KMS-11 (cell line): ENCODE measurements around the gene EPHB3.
"Not testable (repeated sequence)": the region's sequence is repeated elsewhere in the genome, so short reads cannot be mapped to it uniquely, and the experiment has no call there.

Experiments used
- H2AFZ ChIP-seq: fragments of 200-600 bp; sonication (generic); 2 replicates; pipeline ENCODE4 v1.6.1; 2016; ENCODE audit warnings: antibody characterized with exemption, mixed run types, low read depth
- H3K27ac ChIP-seq: fragments of 200-600 bp; sonication (generic); 2 replicates; pipeline ENCODE4 v1.6.1; 2016; ENCODE audit warnings: mild to moderate bottlenecking, mixed run types
- H3K27me3 ChIP-seq: fragments of 200-600 bp; sonication (generic); 2 replicates; pipeline ENCODE4 v1.6.1; 2017; ENCODE audit warnings: mild to moderate bottlenecking, low read depth, mixed run types, moderate library complexity; ENCODE audit not compliant: insufficient read depth
- H3K36me3 ChIP-seq: fragments of 200-600 bp; sonication (generic); 2 replicates; pipeline ENCODE4 v1.6.1; 2017; ENCODE audit warnings: mild to moderate bottlenecking, mixed run types; ENCODE audit not compliant: insufficient read depth
- H3K4me1 ChIP-seq: fragments of 200-600 bp; sonication (generic); 2 replicates; pipeline ENCODE4 v1.6.1; 2016; ENCODE audit warnings: mild to moderate bottlenecking, low read depth, mixed run types; ENCODE audit not compliant: poor library complexity, severe bottlenecking
- H3K4me2 ChIP-seq: fragments of 200-600 bp; sonication (generic); 2 replicates; pipeline ENCODE4 v1.7.0; 2016; ENCODE audit warnings: mild to moderate bottlenecking, mixed run types
- H3K4me3 ChIP-seq: fragments of 200-600 bp; sonication (generic); IDR thresholded peaks from 2 replicates; pipeline ENCODE4 v1.6.1; 2017; ENCODE audit warnings: low read depth, low read length, mixed read lengths; ENCODE audit not compliant: insufficient read depth
- H3K79me2 ChIP-seq: fragments of 200-600 bp; sonication (generic); 2 replicates; pipeline ENCODE4 v1.6.1; 2016; ENCODE audit warnings: low read depth, mixed run types; ENCODE audit not compliant: insufficient read depth
- H3K9ac ChIP-seq: fragments of 200-600 bp; sonication (generic); 2 replicates; pipeline ENCODE4 v1.6.1; 2016; ENCODE audit warnings: mild to moderate bottlenecking, mixed run types
- H4K20me1 ChIP-seq: fragments of 200-600 bp; sonication (generic); 2 replicates; pipeline ENCODE4 v1.6.1; 2016; ENCODE audit warnings: mild to moderate bottlenecking, mixed run types; ENCODE audit not compliant: insufficient read depth
- TF ChIP-seq, protein P1 (sequence below): fragments of 200-600 bp; sonication (generic); conservative IDR thresholded peaks from 2 replicates; pipeline ENCODE4 v1.6.1; 2017; ENCODE audit warnings: low read depth, mild to moderate bottlenecking, antibody characterized with exemption, low read length, moderate library complexity, mixed read lengths

Gene EPHB3

GRCh38 chr3:184611607-184612281 lies 50.2 kb downstream of the EPHB3 start:
- H3K4me2 ChIP-seq = no peak overlapping the region
- H3K36me3 ChIP-seq = no peaks in the 10 kb centered on the region
- H3K27ac ChIP-seq = no peak overlapping the region
- no peak overlapping the region for H3K4me3 ChIP-seq
- H3K27me3 ChIP-seq = no peaks in the 10 kb centered on the region
- H3K79me2 ChIP-seq = no peaks in the 10 kb centered on the region
- H3K9ac ChIP-seq = no peak overlapping the region
- TF ChIP-seq, protein P1, sequence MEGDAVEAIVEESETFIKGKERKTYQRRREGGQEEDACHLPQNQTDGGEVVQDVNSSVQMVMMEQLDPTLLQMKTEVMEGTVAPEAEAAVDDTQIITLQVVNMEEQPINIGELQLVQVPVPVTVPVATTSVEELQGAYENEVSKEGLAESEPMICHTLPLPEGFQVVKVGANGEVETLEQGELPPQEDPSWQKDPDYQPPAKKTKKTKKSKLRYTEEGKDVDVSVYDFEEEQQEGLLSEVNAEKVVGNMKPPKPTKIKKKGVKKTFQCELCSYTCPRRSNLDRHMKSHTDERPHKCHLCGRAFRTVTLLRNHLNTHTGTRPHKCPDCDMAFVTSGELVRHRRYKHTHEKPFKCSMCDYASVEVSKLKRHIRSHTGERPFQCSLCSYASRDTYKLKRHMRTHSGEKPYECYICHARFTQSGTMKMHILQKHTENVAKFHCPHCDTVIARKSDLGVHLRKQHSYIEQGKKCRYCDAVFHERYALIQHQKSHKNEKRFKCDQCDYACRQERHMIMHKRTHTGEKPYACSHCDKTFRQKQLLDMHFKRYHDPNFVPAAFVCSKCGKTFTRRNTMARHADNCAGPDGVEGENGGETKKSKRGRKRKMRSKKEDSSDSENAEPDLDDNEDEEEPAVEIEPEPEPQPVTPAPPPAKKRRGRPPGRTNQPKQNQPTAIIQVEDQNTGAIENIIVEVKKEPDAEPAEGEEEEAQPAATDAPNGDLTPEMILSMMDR = no peak
- no peaks in the 10 kb centered on the region for H3K4me1 ChIP-seq
- H4K20me1 ChIP-seq = no peaks in the 10 kb centered on the region
- no peak overlapping the region for H2AFZ ChIP-seq

GRCh38 chr3:184615396-184615795 lies 53.8 kb downstream of the EPHB3 start:
- Histone ChIP-seq H3K27me3 (no peaks in the 10 kb centered on the region), H2AFZ (no peak overlapping the region), H3K4me3 (no peak overlapping the region), H3K4me1 (no peaks in the 10 kb centered on the region), H3K4me2 (no peak overlapping the region), H4K20me1 (no peaks in the 10 kb centered on the region), H3K27ac (no peak overlapping the region), H3K9ac (no peak overlapping the region), H3K36me3 (no peaks in the 10 kb centered on the region), H3K79me2 (no peaks in the 10 kb centered on the region)
- TF ChIP-seq, protein P1 = no peak

DNA sequence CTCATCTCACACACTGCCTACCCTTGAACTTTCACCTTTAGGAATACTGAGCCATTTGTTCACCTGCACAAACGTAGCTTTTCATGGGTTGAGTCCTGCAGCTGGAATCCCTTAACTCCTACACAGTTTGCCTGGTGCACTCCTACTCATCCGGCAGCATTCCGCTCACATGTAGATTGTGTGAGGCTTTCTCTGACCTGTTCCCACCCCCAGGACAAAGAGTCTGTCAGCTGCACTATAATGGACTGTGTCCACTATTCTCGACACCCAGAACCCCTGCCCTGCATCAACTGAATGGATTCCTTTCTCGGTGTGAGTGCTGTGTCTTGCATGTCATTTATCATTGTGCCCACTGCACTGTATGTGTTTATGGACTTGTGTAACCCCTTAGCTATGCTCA lies 54.9 kb downstream of the EPHB3 start:
- no peaks in the 10 kb centered on the region for H3K36me3 ChIP-seq
- H4K20me1 ChIP-seq = no peaks in the 10 kb centered on the region
- TF ChIP-seq, protein P1 = no peak
- H3K79me2 ChIP-seq = no peaks in the 10 kb centered on the region
- H3K27ac ChIP-seq = no peak overlapping the region
- H3K4me1 ChIP-seq = no peaks in the 10 kb centered on the region
- no peak overlapping the region for H3K4me3 ChIP-seq
- H3K9ac ChIP-seq = no peak overlapping the region
- H3K27me3 ChIP-seq = no peaks in the 10 kb centered on the region
- no peak overlapping the region for H3K4me2 ChIP-seq
- H2AFZ ChIP-seq = no peak overlapping the region

GRCh38 chr3:184617306-184617705 lies 55.7 kb downstream of the EPHB3 start:
- not testable (repeated sequence) for H3K4me3 ChIP-seq, H3K36me3 ChIP-seq, H3K27ac ChIP-seq, H4K20me1 ChIP-seq, H2AFZ ChIP-seq, H3K9ac ChIP-seq, H3K4me1 ChIP-seq, H3K27me3 ChIP-seq, H3K4me2 ChIP-seq, H3K79me2 ChIP-seq

- TF ChIP-seq, protein P1 = no peak
- Histone ChIP-seq H3K4me3 (no peak overlapping the region), H3K36me3 (no peaks in the 10 kb centered on the region), H3K4me1 (no peaks in the 10 kb centered on the region), H4K20me1 (no peaks in the 10 kb centered on the region), H3K4me2 (no peak overlapping the region), H3K79me2 (no peaks in the 10 kb centered on the region), H3K9ac (no peak overlapping the region), H3K27ac (no peak overlapping the region), H3K27me3 (no peaks in the 10 kb centered on the region), H2AFZ (no peak overlapping the region)
Measured at GRCh38 chr3:184618811-184619210, 57.2 kb downstream of the EPHB3 start.
